GM21576 (cell line): ENCODE results near the gene DIPK1B.

Experiments
- ATAC-seq: cut with Tn5 transposase; IDR thresholded peaks from one replicate; pipeline ENCODE4 v1.9.1; 2021; ENCODE audit warnings: mild to moderate bottlenecking, moderate library complexity; ENCODE audit not compliant: unreplicated experiment

The DIPK1B gene

GRCh38 chr9:136673088-136673974, 39.0 kb upstream of the DIPK1B start:
- ATAC-seq, result no peak

- ATAC-seq, result no peak
These were observed 38.2 kb upstream of the DIPK1B start for GRCh38 chr9:136673975-136674785.

- no peak for ATAC-seq
These were observed 37.5 kb upstream of the DIPK1B start for GRCh38 chr9:136674786-136675349.

- no peak for ATAC-seq
These were observed 36.7 kb upstream of the DIPK1B start for GRCh38 chr9:136675477-136676296.

GRCh38 chr9:136676297-136676794, 36.0 kb upstream of the DIPK1B start:
- no peak for ATAC-seq

- ATAC-seq, result no peak
These were observed 35.3 kb upstream of the DIPK1B start for GRCh38 chr9:136676920-136677686.

GRCh38 chr9:136678034-136678433, 34.3 kb upstream of the DIPK1B start:
- no peak for ATAC-seq

- ATAC-seq, result no peak
These were observed 33.7 kb upstream of the DIPK1B start for GRCh38 chr9:136678624-136679023.

- ATAC-seq, result no peak
These were observed 32.9 kb upstream of the DIPK1B start for GRCh38 chr9:136679431-136679941.

- ATAC-seq, result no peak
These were observed 31.3 kb upstream of the DIPK1B start for GRCh38 chr9:136681029-136681428.

GRCh38 chr9:136681945-136682699, 30.2 kb upstream of the DIPK1B start:
- ATAC-seq, result no peak

- ATAC-seq, result no peak
These were observed 29.7 kb upstream of the DIPK1B start for GRCh38 chr9:136682710-136683109.

GRCh38 chr9:136683173-136683745, 29.1 kb upstream of the DIPK1B start:
- ATAC-seq, result no peak

- no peak for ATAC-seq
These were observed 28.6 kb upstream of the DIPK1B start for GRCh38 chr9:136683755-136684154.

- ATAC-seq, result no peak
These were observed 28.0 kb upstream of the DIPK1B start for GRCh38 chr9:136684339-136684738.

GRCh38 chr9:136684799-136685198, 27.6 kb upstream of the DIPK1B start:
- no peak for ATAC-seq

GRCh38 chr9:136685216-136685615, 27.2 kb upstream of the DIPK1B start:
- ATAC-seq, result no peak

GRCh38 chr9:136685790-136686533, 26.4 kb upstream of the DIPK1B start:
- ATAC-seq, result no peak
